GM21717 (cell line): Measurements from ENCODE around the gene DDX60.
"Not testable (repeated sequence)": the region's sequence is repeated elsewhere in the genome, so short reads cannot be mapped to it uniquely, and the experiment has no call there.

Experiments
- ATAC-seq: cut with Tn5 transposase; IDR thresholded peaks from one replicate; pipeline ENCODE4 v1.9.1; 2021; ENCODE audit warnings: mild to moderate bottlenecking, moderate library complexity; ENCODE audit not compliant: unreplicated experiment

DDX60 gene

GRCh38 chr4:168293386-168293975, 25.1 kb downstream of the DDX60 start:
- ATAC-seq: peak; percentile 69

GRCh38 chr4:168291242-168291641, 27.3 kb downstream of the DDX60 start:
- ATAC-seq: no peak

- ATAC-seq: not testable (repeated sequence)
Measured at GRCh38 chr4:168285850-168286249, 32.7 kb downstream of the DDX60 start.

GRCh38 chr4:168279556-168279955, 39.0 kb downstream of the DDX60 start:
- no peak for ATAC-seq

GRCh38 chr4:168275836-168276235, 42.7 kb downstream of the DDX60 start:
- no peak for ATAC-seq

- no peak for ATAC-seq
Measured at GRCh38 chr4:168274871-168275270, 43.7 kb downstream of the DDX60 start.

- ATAC-seq: no peak
Measured at GRCh38 chr4:168273838-168274237, 44.7 kb downstream of the DDX60 start.

- no peak for ATAC-seq
Measured at GRCh38 chr4:168272488-168272887, 46.1 kb downstream of the DDX60 start.

- ATAC-seq: no peak
Measured at GRCh38 chr4:168269896-168270295, 48.7 kb downstream of the DDX60 start.

GRCh38 chr4:168265327-168265726, 53.2 kb downstream of the DDX60 start:
- no peak for ATAC-seq

- ATAC-seq: no peak
Measured at GRCh38 chr4:168264903-168265302, 53.6 kb downstream of the DDX60 start.

- ATAC-seq: no peak
Measured at GRCh38 chr4:168263039-168263438, 55.5 kb downstream of the DDX60 start.

- peak; percentile 88 for ATAC-seq
Measured at GRCh38 chr4:168259096-168259495, 59.5 kb downstream of the DDX60 start.

GRCh38 chr4:168257768-168258167, 60.8 kb downstream of the DDX60 start:
- no peak for ATAC-seq

GRCh38 chr4:168248176-168248710, 70.3 kb downstream of the DDX60 start:
- no peak for ATAC-seq

GRCh38 chr4:168247603-168248002, 70.9 kb downstream of the DDX60 start:
- ATAC-seq: no peak

GRCh38 chr4:168241953-168242352, 76.6 kb downstream of the DDX60 start:
- no peak for ATAC-seq

GRCh38 chr4:168240821-168241220, 77.7 kb downstream of the DDX60 start:
- ATAC-seq: no peak

GRCh38 chr4:168221301-168221700, 97.3 kb downstream of the DDX60 start:
- no peak for ATAC-seq

- ATAC-seq: no peak
Measured at GRCh38 chr4:168220893-168221292, 97.7 kb downstream of the DDX60 start.

- ATAC-seq: no peak
Measured at GRCh38 chr4:168218645-168219044, 99.9 kb downstream of the DDX60 start.

- ATAC-seq: not testable (repeated sequence)
Measured at GRCh38 chr4:168213511-168213910, 105.0 kb downstream of the DDX60 start.

GRCh38 chr4:168212656-168213055, 105.9 kb downstream of the DDX60 start:
- no peak for ATAC-seq
